GM18909 (cell line): Measurements from ENCODE around the gene STX10.

Source experiments
- ATAC-seq: cut with Tn5 transposase; IDR thresholded peaks from one replicate; pipeline ENCODE4 v1.9.1; 2021; ENCODE audit warnings: mild to moderate bottlenecking; ENCODE audit not compliant: unreplicated experiment, poor library complexity

The STX10 gene

GRCh38 chr19:13122275-13122878, 27.8 kb downstream of the STX10 start:
- ATAC-seq, result no peak

DNA sequence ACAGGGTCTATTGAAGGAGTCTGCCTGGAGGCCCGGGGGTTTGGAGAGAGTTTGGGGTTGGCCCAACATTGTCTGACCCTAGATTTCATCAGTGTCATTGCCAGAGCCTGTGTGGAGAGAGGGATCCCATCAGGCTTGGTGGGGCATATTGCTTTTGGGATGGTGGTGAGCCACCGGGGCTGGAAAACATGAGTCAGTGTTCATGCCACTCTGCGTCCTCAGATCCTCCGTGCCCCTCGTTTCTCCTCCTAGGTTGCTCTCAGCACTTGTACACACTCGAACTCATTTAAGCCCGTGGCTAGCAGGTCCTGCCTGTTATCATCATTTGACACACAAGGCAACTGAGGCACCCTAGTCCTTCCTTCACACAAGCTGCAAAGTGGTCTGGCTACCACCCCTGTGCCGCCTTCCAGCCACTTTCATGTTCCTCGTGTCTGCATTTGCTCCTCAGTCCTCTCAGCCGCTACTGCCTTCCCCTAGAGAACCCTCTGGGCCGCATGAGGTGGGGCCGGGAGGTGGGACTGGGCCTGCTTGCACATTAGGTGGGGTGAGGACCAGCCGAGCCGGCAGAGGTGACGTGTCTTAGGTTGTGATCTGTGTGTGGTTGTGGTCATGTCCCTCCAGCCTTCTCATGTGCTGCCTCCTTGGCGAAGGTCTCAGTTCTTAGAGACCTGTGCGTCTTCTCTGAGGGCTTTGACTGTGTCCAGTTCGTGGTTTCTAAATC, 28.5 kb downstream of the STX10 start:
- no peak for ATAC-seq

DNA sequence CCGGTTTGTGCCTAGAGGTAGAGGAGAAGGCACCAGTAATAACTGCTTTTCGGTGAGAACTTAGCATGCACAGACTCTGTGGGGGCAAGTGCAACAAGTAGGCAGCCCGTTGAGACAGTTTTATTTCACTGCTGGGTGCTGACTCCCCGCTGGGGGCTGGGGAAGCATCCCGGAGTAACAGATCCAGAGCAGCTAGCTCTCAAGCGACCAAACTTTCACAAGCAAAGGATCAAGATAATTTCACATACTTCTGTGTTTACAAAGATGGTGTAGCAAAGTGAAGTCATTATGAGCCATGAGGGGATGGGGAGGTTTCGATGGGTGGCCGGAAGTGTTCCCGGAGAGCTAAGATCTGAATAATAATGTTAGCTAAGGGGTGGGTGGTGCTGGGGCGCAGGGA, 29.4 kb downstream of the STX10 start:
- no peak for ATAC-seq

- ATAC-seq, result no peak
Measured at GRCh38 chr19:13120031-13120430, 30.1 kb downstream of the STX10 start.

DNA sequence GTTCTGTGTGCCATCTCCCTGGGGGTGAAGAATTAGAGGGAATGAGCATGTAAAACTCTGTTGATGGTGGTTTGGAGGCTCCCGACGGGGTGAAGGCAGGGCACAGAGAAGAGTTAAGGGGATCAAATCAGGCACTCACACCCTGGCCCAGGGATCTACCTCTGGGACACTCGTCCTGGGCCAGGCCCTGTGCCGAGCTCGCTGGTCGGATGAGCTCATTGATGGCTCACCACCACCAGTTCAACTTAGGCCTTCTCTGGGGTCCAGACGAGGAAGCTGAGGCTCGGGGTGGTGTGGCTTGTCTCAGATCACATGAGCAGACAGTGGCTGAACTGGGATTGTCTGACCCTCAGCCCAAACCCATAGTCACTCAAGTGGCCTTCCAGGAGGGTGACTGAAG, 30.5 kb downstream of the STX10 start:
- no peak for ATAC-seq

DNA sequence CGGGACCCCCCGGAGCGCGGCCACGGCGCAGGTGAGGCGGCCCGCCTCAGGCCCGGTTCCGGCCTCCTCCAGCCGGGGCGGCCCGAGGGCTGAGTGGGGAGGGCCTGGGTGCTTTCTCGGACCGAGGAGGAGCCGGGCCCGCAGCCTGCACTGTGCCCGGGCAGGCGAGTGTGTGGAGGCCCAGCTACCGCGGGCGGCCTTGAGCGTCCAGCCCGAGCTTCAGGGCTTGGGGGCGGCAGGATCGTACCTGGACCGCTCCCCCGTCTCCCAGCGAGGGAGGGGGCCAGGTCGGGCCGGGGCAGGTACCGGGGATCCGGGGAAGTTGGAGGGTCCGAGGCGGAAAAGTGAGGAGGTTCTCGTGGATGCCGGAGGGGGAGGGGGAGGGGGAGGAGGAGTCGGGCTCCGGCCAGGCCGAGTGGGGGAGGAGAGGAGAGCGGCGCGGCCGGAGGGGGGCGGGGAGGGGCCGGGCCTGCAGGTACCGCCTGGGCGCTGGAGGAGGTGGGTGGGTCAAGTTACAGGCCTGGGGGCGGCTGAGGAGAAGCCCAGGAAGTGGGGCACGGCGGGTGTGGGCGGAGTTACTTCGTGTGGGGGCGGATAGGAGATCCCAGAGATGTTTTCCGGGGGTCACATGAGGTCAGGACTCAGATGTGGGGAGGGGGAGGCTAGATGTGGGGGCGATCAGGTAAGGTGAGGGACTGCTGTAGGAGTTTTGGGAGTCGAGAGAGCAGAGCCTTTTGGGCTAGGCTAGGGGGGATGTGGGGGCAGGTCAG, 31.6 kb downstream of the STX10 start:
- ATAC-seq, result peak; percentile 4

- peak; percentile 53 for ATAC-seq
Measured at GRCh38 chr19:13117772-13118423, 32.3 kb downstream of the STX10 start, which contains the start of gene NACC1. Gene NACC1 (plus strand): TSS chr19:13118264. CDS start chr19:13135208, 16,944 bp downstream.

DNA sequence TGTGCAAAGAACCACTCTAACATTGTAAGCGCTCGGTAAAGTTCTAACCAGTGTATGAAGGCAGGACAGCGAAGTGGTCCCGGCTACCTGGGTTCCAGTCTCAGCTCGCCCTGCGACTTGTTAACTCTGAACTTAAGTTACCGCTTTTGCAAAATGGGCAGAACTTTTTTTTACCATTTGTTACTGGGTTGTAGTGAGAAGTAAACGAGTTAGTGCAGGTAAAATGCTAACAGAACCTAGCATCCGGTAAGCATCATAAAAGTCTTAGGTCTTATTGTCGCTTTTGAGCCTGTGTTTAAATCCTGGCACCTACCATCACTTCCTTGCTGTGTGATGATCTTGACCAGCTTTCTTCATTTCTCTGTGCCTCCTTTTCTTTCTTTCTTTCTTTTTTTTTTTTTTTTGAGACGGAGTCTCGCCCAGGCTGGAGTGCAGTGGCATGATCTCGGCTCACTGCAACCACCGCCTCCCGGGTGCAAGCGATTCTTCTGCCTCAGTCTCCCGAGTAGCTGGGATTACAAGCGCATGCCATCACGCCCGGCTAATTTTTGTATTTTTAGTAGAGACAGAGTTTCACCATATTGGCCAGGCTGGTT, 32.9 kb downstream of the STX10 start:
- ATAC-seq, result peak; percentile 5

DNA sequence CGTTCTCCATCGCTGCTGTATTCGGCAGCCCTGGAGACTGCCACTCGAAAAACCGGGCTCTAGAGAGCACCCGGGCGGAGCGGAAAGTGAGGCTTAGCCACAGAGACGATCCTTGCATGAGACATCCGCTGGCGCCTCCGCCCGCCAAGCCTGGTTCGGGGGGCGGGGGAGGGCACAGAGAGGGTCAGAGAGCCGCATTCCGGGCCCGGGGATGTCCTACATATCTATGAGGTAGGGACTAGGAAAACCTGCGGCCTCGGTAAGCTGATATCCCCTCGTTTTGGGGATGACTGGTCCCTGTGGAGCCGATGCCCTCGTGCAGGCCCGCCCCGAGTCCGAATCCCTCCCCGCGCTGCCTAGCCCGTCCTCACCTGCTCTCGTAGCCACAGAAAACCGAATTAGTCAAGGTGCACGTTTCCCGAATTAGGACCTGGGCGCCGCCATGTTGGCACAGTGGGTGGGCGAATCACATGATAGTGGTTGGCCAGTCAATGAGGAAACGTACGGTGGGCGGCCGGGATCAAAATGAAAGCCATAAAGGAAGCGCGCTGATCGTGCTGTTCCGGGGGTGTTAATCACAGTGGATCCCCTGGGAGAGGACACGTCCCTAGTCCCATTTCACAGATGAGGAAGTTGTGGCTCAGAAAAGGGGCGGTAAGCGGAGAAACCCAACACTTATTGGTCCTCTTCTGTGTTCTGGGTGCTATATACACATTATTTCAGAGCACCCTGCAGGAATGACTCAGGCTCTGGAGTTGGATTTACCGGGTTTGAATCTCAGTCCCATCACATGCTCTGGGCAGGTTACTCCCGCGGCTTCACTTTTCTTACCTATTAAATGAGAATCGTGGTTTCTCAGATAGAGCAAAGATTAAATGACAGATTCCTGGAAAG, 33.6 kb downstream of the STX10 start, which contains the start of gene TRMT1:
Gene TRMT1, minus strand, starts transcription at position 459 of the 894 bp plus-strand sequence. Its CDS starts 341 bp downstream, at position 118.
- ATAC-seq, result peak; percentile 53

DNA sequence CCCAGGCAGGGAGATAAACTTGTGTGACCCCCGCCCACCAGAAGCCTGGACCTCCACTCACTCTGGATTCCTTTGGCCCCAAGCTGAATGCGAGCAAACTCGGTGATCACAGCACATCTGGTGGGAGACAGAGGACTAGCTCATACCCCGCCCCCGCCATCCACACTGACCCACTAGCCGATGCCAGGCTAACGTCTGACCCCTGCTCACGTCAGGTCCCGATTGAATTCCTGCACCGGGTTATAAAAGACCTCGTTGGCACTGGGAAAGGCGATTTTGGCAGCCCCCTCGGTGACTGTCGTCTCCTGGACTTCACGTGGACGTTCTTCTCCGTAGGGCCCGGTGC, 34.3 kb downstream of the STX10 start:
- ATAC-seq, result no peak

DNA sequence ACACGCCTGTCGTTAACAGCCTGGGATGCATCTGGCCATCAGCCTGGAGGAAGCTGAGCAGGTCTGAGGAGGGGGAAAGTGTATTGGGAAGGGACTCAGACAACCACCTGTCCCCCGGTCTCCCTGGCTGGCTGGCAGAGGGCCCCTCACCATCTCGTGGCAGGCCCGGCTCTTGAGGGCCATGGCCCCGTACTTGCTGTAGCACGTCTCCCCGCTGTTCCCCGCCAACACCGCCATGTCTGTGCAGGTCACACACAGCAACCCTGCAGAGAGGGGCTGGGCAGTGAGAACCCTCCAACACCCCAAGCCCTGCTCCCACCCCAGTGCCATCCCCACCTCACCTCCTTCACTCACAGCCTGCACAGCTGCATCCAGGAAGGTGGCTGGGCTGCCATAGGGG, 37.6 kb downstream of the STX10 start:
- no peak for ATAC-seq

DNA sequence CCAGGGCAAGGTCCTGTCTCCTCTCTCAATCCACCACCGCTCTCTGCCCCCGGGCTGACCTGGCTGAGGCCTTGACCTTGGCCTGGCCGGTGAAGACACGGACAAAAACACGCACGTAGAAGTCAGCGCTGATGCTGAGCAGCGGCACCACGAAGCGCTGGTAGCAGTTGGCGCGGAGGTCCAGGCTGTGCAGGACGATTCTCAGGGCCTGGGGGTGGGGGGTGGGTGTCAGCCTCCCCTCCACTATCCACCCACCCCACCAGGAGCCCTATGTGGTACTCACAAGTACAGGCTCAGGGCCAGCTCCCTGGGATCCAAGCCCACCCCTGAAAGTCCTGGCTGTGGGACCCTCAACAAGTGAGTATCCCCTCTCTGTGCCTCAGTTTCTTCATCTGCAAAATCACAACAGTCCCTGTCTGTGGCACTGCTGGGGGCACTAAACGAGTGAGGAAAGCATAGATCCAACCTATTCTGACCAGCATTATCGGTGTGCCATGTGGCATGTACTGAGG, 40.0 kb downstream of the STX10 start:
- ATAC-seq, result no peak

DNA sequence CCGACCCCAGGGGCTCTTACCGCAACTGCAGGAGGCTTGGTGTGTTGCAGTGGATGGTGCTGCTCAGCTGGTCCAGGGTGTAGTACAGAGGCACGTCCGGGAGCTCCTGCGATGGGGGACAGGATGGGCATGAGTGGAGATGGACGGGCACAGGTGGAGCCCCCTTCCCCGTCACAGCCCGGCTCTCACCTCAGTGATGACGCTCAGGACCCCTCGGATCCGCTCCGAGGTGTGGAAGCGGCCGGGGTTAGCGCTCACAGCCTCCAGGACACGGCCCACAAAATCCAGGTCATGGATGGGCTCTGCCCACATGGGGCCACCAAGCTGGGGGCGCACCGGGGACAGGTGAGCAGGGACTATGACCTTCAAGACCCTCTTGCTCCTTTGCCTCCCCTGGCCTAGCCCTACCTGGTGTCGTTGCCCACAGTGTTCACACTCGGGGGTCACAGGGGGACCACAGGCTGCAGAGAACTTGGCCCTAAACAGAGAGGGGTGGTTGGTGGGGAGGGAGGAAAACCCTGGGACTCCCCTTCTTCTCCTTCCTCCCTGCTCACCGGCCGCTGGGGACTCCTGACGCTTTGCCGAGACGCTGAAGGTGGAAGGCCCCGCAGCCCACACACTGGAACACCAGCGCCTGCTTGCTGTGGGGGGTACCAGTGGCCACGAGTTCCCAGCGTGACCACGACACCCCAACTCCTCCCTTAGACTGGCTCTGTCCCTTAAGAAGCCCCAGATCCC, 40.6 kb downstream of the STX10 start:
- ATAC-seq, result no peak

DNA sequence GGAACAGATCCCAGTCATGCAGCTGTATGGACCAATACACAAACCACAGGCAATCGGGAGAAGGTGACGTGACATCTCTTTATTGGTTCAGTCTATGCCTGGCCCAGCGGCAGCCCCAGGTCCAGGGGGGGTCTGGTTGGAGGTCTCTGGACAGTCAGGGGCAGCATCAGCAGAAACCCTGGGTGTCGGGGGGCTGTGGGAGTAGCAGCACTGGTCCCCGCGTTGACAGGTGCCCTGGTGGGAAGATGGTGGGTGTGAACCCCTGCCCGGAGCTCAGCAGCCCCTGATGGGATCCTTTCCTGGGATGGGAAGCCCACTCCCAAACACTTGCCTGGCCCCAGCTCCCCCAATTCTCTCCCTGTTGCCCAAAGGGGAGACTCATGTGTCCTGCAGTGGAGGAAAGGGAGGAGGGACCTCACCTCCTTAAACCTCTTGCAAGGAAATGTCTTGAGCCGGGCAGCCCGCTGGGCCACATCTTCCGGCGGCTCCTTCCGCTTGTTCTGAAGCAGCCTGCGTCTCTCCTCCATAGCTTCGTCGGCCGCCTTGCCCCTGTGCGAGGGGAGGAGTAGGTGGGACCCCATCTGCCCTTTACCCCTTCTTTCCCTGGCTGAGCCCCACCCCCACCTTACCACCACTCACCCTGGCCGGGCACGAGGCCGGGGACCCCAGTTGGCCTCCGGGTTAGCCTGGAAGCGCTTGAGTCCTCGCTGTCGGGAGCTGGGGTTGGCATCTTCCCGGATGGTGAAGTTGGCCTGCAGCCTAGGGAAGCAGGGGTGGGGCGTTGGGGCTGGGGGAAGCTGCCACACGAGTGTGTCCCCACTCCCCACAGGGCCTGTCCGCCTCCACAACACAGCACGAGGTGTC, 45.1 kb downstream of the STX10 start:
- ATAC-seq, result no peak

GRCh38 chr19:13104360-13104847, 45.8 kb downstream of the STX10 start:
- peak; percentile 45 for ATAC-seq

GRCh38 chr19:13103581-13104359, 46.4 kb downstream of the STX10 start:
- no peak for ATAC-seq
